HepG2 (cell line): ENCODE data around the gene RBM47. TPM values are rescaled to one million over a fixed set of nuclear protein-coding genes. Genes with fewer than 3 reads are reported as not detected.

Experiments
- ATAC-seq: fragments of 200-7000 bp; cut with Tn5 transposase; 3 replicates; pipeline ENCODE4 v1.9.1; 2020; ENCODE audit warnings: mild to moderate bottlenecking, moderate library complexity
- BruUV-seq: library from RNA; stranded (reverse); fragments of 400-500 nt; replicated peaks from 2 replicates; lab custom pipeline; 2021; lab: Mats Ljungman, UMichigan
- CTCF ChIA-PET: fragments of 300-600 bp; formaldehyde crosslinking; extraction: SDS; loops from one replicate; lab custom pipeline; 2021; ENCODE audit warnings: low total read pairs, inconsistent platforms, low intra/inter-chr PET ratio; lab: Yijun Ruan, JAX
- POLR2A ChIA-PET: fragments of 350-600 bp; sonication (Branson Sonifier 250); formaldehyde crosslinking; loops from one replicate; lab custom pipeline; 2020; ENCODE audit warnings: antibody characterized with exemption, inconsistent platforms; lab: Yijun Ruan, JAX
- DNase-seq: peaks from one replicate; pipeline ENCODE4 v3.0.0-alpha.2; 2015; ENCODE audit warnings: low spot score
- FAIRE-seq: peaks from 3 replicates; lab custom pipeline; 2011; peaks lifted over from hg19 to GRCh38; lab: Jason Lieb, UNC
- H2AFZ ChIP-seq: one replicate; pipeline ENCODE4 v1.6.1; 2011; ENCODE audit warnings: low read length, inconsistent platforms
- H3K27ac ChIP-seq: fragments of 300-600 bp; 3 replicates; pipeline ENCODE4 v1.8.0; 2011; ENCODE audit warnings: mixed run types, mild to moderate bottlenecking, mixed read lengths, low read length, inconsistent platforms; ENCODE audit not compliant: insufficient read depth; ENCODE audit errors: extremely low read length
- H3K27me3 ChIP-seq, 2 experiments: fragments of 200-600 bp in 1 of 2; 2 replicates in 1 of 2; 3 replicates in 1 of 2; pipeline versions ENCODE4 v1.6.0 to v1.8.0; 2011; ENCODE audit warnings: low read length in 2 of 2, mild to moderate bottlenecking in 2 of 2, moderate library complexity in 2 of 2, inconsistent platforms in 1 of 2; ENCODE audit not compliant: insufficient read depth in 2 of 2, control insufficient read depth in 1 of 2
- H3K36me3 ChIP-seq, 2 experiments: fragments of 200-600 bp in 1 of 2; replicated peaks in 1 of 2; 2 replicates in 1 of 2; 3 replicates in 1 of 2; pipeline versions ENCODE4 v1.5.1 to v1.8.0; 2011; ENCODE audit warnings: low read length in 2 of 2, inconsistent platforms in 1 of 2; ENCODE audit not compliant: insufficient read depth in 2 of 2, control insufficient read depth in 1 of 2
- H3K4me1 ChIP-seq: 2 replicates; pipeline ENCODE4 v1.5.1; 2012; ENCODE audit warnings: low read length, inconsistent platforms; ENCODE audit not compliant: insufficient read depth
- H3K4me2 ChIP-seq: 2 replicates; pipeline ENCODE4 v1.6.0; 2011; ENCODE audit warnings: low read depth, low read length, inconsistent platforms
- H3K4me3 ChIP-seq, 3 experiments: fragments of 200-600 bp in 1 of 3; sonication (generic), shearing (Covaris generic) in 1 of 3; replicated peaks in 1 of 3; 2 replicates each; pipeline ENCODE4 v1.5.1; 2011 to 2016; ENCODE audit warnings: low read length in 3 of 3, inconsistent platforms in 2 of 3, low read depth in 2 of 3, mild to moderate bottlenecking in 2 of 3, control low read depth in 1 of 3, mixed read lengths in 1 of 3; ENCODE audit not compliant: insufficient read depth in 1 of 3
- H3K79me2 ChIP-seq: one replicate; pipeline ENCODE4 v1.6.1; 2011; ENCODE audit warnings: low read length, inconsistent platforms; ENCODE audit not compliant: insufficient read depth
- H3K9ac ChIP-seq: 2 replicates; pipeline ENCODE4 v1.6.0; 2011; ENCODE audit warnings: mild to moderate bottlenecking, low read depth, low read length, inconsistent platforms; ENCODE audit not compliant: insufficient read depth
- H3K9me3 ChIP-seq: 2 replicates; pipeline ENCODE4 v1.5.1; 2012; ENCODE audit warnings: mild to moderate bottlenecking, low read length
- H4K20me1 ChIP-seq: 2 replicates; pipeline ENCODE4 v1.6.0; 2011; ENCODE audit warnings: inconsistent platforms, mild to moderate bottlenecking, low read length, moderate library complexity; ENCODE audit not compliant: insufficient read depth
- ARHGAP35 ChIP-seq: sonication (generic); formaldehyde crosslinking; IDR thresholded peaks from 2 replicates; pipeline ENCODE4 v1.9.0; 2022; ENCODE audit warnings: mild to moderate bottlenecking, inconsistent platforms, moderate library complexity, missing genetic modification reagents, borderline replicate concordance
- ATF4 ChIP-seq, 2 experiments: fragments of 450-650 bp in 1 of 2; sonication (generic) in 1 of 2; formaldehyde crosslinking; IDR thresholded peaks; 2 replicates each; pipeline versions ENCODE4 v1.5.0 to v1.8.0; 2020 to 2022; ENCODE audit warnings: mild to moderate bottlenecking in 1 of 2, missing genetic modification reagents in 1 of 2
- BORCS8-MEF2B ChIP-seq: sonication (generic); formaldehyde crosslinking; IDR thresholded peaks from 2 replicates; pipeline ENCODE4 v1.8.0; 2022; ENCODE audit warnings: mild to moderate bottlenecking, missing genetic modification reagents
- BRD4 ChIP-seq: sonication (generic); formaldehyde crosslinking; IDR thresholded peaks from 2 replicates; pipeline ENCODE4 v1.4.0; 2020; ENCODE audit warnings: missing genetic modification reagents
- HOXA9 ChIP-seq: sonication (generic); formaldehyde crosslinking; IDR thresholded peaks from 2 replicates; pipeline ENCODE4 v1.8.1; 2022; ENCODE audit warnings: missing genetic modification reagents, mild to moderate bottlenecking, moderate library complexity, borderline replicate concordance
- JUN ChIP-seq: sonication (generic); formaldehyde crosslinking; IDR thresholded peaks from 2 replicates; pipeline ENCODE4 v1.4.0; 2020; ENCODE audit warnings: mild to moderate bottlenecking, missing genetic modification reagents
- KDM5B ChIP-seq: sonication (generic); formaldehyde crosslinking; IDR thresholded peaks from 2 replicates; pipeline ENCODE4 v1.4.0; 2020; ENCODE audit warnings: missing genetic modification reagents, mild to moderate bottlenecking, borderline replicate concordance
- NCOA5 ChIP-seq: sonication (generic); formaldehyde crosslinking; IDR thresholded peaks from 2 replicates; pipeline ENCODE4 v1.4.0; 2020; ENCODE audit warnings: missing genetic modification reagents
- NFE2L1 ChIP-seq: sonication (generic); formaldehyde crosslinking; IDR thresholded peaks from 2 replicates; pipeline ENCODE4 v1.4.0; 2020; ENCODE audit warnings: missing genetic modification reagents, mild to moderate bottlenecking, borderline replicate concordance
- NR2C2 ChIP-seq: sonication (generic); formaldehyde crosslinking; IDR thresholded peaks from 2 replicates; pipeline ENCODE4 v1.4.0; 2020; ENCODE audit warnings: missing genetic modification reagents, mild to moderate bottlenecking, moderate library complexity, borderline replicate concordance
- SOX13 ChIP-seq, 3 experiments: fragments of 450-650 bp in 1 of 3; sonication (generic) in 1 of 3; formaldehyde crosslinking in 1 of 3; IDR thresholded peaks in 2 of 3; conservative IDR thresholded peaks in 1 of 3; 2 replicates each; pipeline versions ENCODE4 v1.5.0 to v1.6.1; 2016 to 2020; ENCODE audit warnings: antibody characterized with exemption in 1 of 3, mild to moderate bottlenecking in 1 of 3, missing compliant biosample characterization in 1 of 3, missing genetic modification reagents in 1 of 3, moderate library complexity in 1 of 3
- USF2 ChIP-seq, 2 experiments: sonication (generic) in 1 of 2; formaldehyde crosslinking in 1 of 2; IDR thresholded peaks; 2 replicates each; pipeline versions ENCODE4 v1.5.1 to v1.6.1; 2011 to 2020; ENCODE audit warnings: borderline replicate concordance in 1 of 2, low read depth in 1 of 2, low read length in 1 of 2, mild to moderate bottlenecking in 1 of 2, missing genetic modification reagents in 1 of 2, moderate library complexity in 1 of 2
- ZIK1 ChIP-seq: sonication (generic); formaldehyde crosslinking; IDR thresholded peaks from 2 replicates; pipeline ENCODE4 v1.5.0; 2020; ENCODE audit warnings: mild to moderate bottlenecking, low read depth, missing genetic modification reagents, borderline replicate concordance
- ZNF263 ChIP-seq: sonication (generic); formaldehyde crosslinking; IDR thresholded peaks from 2 replicates; pipeline ENCODE4 v1.4.0; 2020; ENCODE audit warnings: missing genetic modification reagents
- ZNF354B ChIP-seq: sonication (generic); formaldehyde crosslinking; IDR thresholded peaks from 2 replicates; pipeline ENCODE4 v1.8.0; 2022; ENCODE audit warnings: mild to moderate bottlenecking, missing genetic modification reagents
- ZNF597 ChIP-seq: sonication (generic); formaldehyde crosslinking; IDR thresholded peaks from 2 replicates; pipeline ENCODE4 v1.5.0; 2020; ENCODE audit warnings: missing genetic modification reagents
- ZNF737 ChIP-seq: sonication (generic); formaldehyde crosslinking; IDR thresholded peaks from 2 replicates; pipeline ENCODE4 v1.5.0; 2020; ENCODE audit warnings: missing genetic modification reagents, mild to moderate bottlenecking, borderline replicate concordance
- ZSCAN22 ChIP-seq: sonication (generic); formaldehyde crosslinking; IDR thresholded peaks from 2 replicates; pipeline ENCODE4 v1.4.0; 2020; ENCODE audit warnings: mild to moderate bottlenecking, missing genetic modification reagents
- in situ Hi-C: cut with HindIII; loops from 2 replicates; pipeline ENCODE4 v1.10.0; 2017; ENCODE audit warnings: low pct_unique_long_range_greater_than_20kb; ENCODE audit not compliant: extremely low pct_ligation_motif_present
- intact Hi-C: fragments of 100-400 bp; cut with micrococcal nuclease; formaldehyde crosslinking; loops from one replicate; pipeline ENCODE4 v1.10.0; 2022; ENCODE audit not compliant: unreplicated experiment
- polyA plus RNA-seq, 8 experiments: library from polyadenylated mRNA; depleted of rRNA in 3 of 8; stranded (reverse) in 7 of 8; unstranded in 1 of 8; fragments of >200 nt; fragmentation: Illumina TruSeq in 4 of 8; extraction: Trizol in 4 of 8; gene quantifications; 2 replicates each; pipeline versions ENCODE4 v1.2.1 to v1.2.3, GENCODE V29; 2011 to 2016; ENCODE audit warnings: low read depth in 4 of 8, missing spikeins in 1 of 8, mixed read lengths in 1 of 8; ENCODE audit not compliant: insufficient read depth in 1 of 8
- total RNA-seq, 5 experiments: library from RNA; depleted of rRNA; stranded (reverse); fragments of >200 nt; fragmentation: Illumina TruSeq; extraction: Trizol; gene quantifications; 2 replicates each; pipeline ENCODE4 v1.2.3, GENCODE V29; 2016; ENCODE audit warnings: low read depth in 1 of 5
- TF ChIP-seq, protein P1 (sequence below): sonication (generic); formaldehyde crosslinking; conservative IDR thresholded peaks from 2 replicates; pipeline ENCODE4 v1.8.1; 2023; ENCODE audit warnings: missing genetic modification reagents

Gene RBM47
- total and polyA plus RNA-seq, 2 of the 13 experiments (the other 11 are each of a cell fraction or from before 2014, with no cell fraction given), result 1.2 to 2.5 TPM

DNA sequence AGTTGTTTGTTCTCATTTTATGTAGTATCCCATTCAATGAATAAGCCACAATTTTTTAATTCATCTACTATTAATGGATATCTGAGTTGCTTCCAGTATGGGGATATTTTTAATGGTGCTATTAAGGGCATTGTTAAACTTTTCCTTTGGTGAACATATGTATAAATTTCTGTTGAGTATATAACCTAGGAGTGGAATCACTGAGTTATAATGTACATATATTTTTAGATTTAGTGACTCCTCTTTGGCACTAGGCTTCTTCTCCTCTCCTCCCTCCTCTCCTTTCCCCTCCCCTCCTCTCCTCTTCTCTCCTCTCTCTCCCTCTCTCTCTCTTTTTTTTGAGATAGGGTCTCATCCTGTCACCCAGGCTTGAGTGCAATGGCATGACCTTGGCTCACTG lies 26.4 kb downstream of the RBM47 start:
- ChIA-PET POLR2A (no interaction called here), CTCF (no interaction called here)
- Histone ChIP-seq H3K27ac (no peak overlapping the region), H4K20me1 (no peaks in the 10 kb centered on the region), H2AFZ (no peak overlapping the region), H3K4me2 (no peak overlapping the region), H3K4me3 (no peak overlapping the region), H3K36me3 (no peaks in the 10 kb centered on the region), H3K9ac (no peak overlapping the region), H3K27me3 (no peaks in the 10 kb centered on the region), H3K4me1 (no peaks in the 10 kb centered on the region), H3K9me3 (no peaks in the 10 kb centered on the region), H3K79me2 (no peaks in the 10 kb centered on the region)
- intact Hi-C loops, result no loop called here
- FAIRE-seq, result no peak
- ATAC-seq, result no peak
- BruUV-seq, result no TSS peak
- in situ Hi-C loops, result no loop called here
- no peak for DNase-seq
- TF ChIP-seq, protein P1, sequence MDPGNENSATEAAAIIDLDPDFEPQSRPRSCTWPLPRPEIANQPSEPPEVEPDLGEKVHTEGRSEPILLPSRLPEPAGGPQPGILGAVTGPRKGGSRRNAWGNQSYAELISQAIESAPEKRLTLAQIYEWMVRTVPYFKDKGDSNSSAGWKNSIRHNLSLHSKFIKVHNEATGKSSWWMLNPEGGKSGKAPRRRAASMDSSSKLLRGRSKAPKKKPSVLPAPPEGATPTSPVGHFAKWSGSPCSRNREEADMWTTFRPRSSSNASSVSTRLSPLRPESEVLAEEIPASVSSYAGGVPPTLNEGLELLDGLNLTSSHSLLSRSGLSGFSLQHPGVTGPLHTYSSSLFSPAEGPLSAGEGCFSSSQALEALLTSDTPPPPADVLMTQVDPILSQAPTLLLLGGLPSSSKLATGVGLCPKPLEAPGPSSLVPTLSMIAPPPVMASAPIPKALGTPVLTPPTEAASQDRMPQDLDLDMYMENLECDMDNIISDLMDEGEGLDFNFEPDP, result no peak
- no peak for TF ChIP-seq ATF4 (CRISPR knock-in tag; IDR thresholded peaks at IDR 0.05)
- no peak for TF ChIP-seq NFE2L1 (CRISPR knock-in tag)
- TF ChIP-seq SOX13 (IDR thresholded peaks at IDR 0.05), result no peak
- TF ChIP-seq SOX13 (CRISPR knock-in tag; conservative IDR thresholded peaks at IDR 0.05 in 1 of 2, IDR thresholded peaks at IDR 0.05 in 1 of 2), result no peak
- TF ChIP-seq ZNF597 (CRISPR knock-in tag), result no peak
- no peak for TF ChIP-seq ZSCAN22 (CRISPR knock-in tag)
- no peak for TF ChIP-seq BRD4
- TF ChIP-seq KDM5B (CRISPR knock-in tag), result no peak
- no peak for TF ChIP-seq JUN (CRISPR knock-in tag)
- no peak for TF ChIP-seq ZNF263
- TF ChIP-seq HOXA9 (CRISPR knock-in tag), result no peak
- TF ChIP-seq ARHGAP35 (CRISPR knock-in tag), result no peak
- TF ChIP-seq USF2 (IDR thresholded peaks at IDR 0.05; ENCODE audit: low read depth, low read length), result no peak
- TF ChIP-seq USF2 (CRISPR knock-in tag; IDR thresholded peaks at IDR 0.05; ENCODE audit: borderline replicate concordance), result no peak
- no peak for TF ChIP-seq ZNF737
- TF ChIP-seq ZIK1 (CRISPR knock-in tag), result no peak
- no peak for TF ChIP-seq NCOA5 (CRISPR knock-in tag)
- no peak for TF ChIP-seq ZNF354B (CRISPR knock-in tag)
- no peak for TF ChIP-seq BORCS8-MEF2B (CRISPR knock-in tag)
- no peak for TF ChIP-seq NR2C2 (CRISPR knock-in tag)
